B cell (primary cell): ENCODE measurements around the gene TANGO6. TPM values are rescaled to one million over a fixed set of nuclear protein-coding genes. Genes with fewer than 3 reads are reported as not detected.

Experiments
- ATAC-seq: fragments of 200-7000 bp; cut with Tn5 transposase; one replicate; pipeline ENCODE4 v1.10.0; 2021; ENCODE audit warnings: low read depth, mild to moderate bottlenecking, moderate number of reproducible peaks, moderate library complexity
- CTCF ChIA-PET: fragments of 350-600 bp; sonication (Branson Sonifier 250); formaldehyde crosslinking; loops from one replicate; lab custom pipeline; 2021; ENCODE audit warnings: antibody characterized with exemption, inconsistent platforms; lab: Charles Lee
- POLR2A ChIA-PET: fragments of 350-600 bp; sonication (Branson Sonifier 250); formaldehyde crosslinking; loops from one replicate; lab custom pipeline; 2021; ENCODE audit warnings: antibody characterized with exemption; lab: Charles Lee
- DNase-seq: peaks from one replicate; pipeline ENCODE4 v3.0.0; 2013
- H2AFZ ChIP-seq: 2 replicates; pipeline ENCODE4 v1.6.1; 2012; ENCODE audit warnings: mild to moderate bottlenecking, low read depth, low read length; ENCODE audit not compliant: insufficient read depth, poor library complexity, severe bottlenecking
- H3K27ac ChIP-seq, 2 donors: 1 replicate in 1 of 2; 2 replicates in 1 of 2; pipeline ENCODE4 v1.5.1; 2012 to 2013; ENCODE audit warnings: low read length in 2 of 2, mild to moderate bottlenecking in 2 of 2, moderate library complexity in 1 of 2
- H3K27me3 ChIP-seq, 4 experiments: fragments of 200-600 bp in 1 of 4; sonication (generic) in 1 of 4; replicated peaks in 1 of 4; 1 replicate in 2 of 4; 2 replicates in 2 of 4; pipeline versions ENCODE4 v1.6.1 to v1.7.0; 2013 to 2016; ENCODE audit warnings: low read length in 3 of 4, mild to moderate bottlenecking in 2 of 4, mixed read lengths in 1 of 4, moderate library complexity in 1 of 4; ENCODE audit not compliant: insufficient read depth in 4 of 4, control insufficient read depth in 3 of 4; ENCODE audit errors: control extremely low read depth in 1 of 4
- H3K36me3 ChIP-seq, 2 experiments: replicated peaks in 1 of 2; 1 replicate in 1 of 2; 2 replicates in 1 of 2; pipeline versions ENCODE4 v1.6.1 to v1.7.1; 2013; ENCODE audit warnings: low read length in 1 of 2; ENCODE audit not compliant: insufficient read depth in 2 of 2, control insufficient read depth in 1 of 2; ENCODE audit errors: control extremely low read depth in 1 of 2, extremely low read depth in 1 of 2
- H3K4me1 ChIP-seq, 2 donors: fragments of 200-600 bp in 1 of 2; sonication (generic) in 1 of 2; 1 replicate in 1 of 2; 2 replicates in 1 of 2; pipeline versions ENCODE4 v1.5.1 to v1.6.1; 2013 to 2017; ENCODE audit warnings: low read length in 2 of 2; ENCODE audit not compliant: control insufficient read depth in 2 of 2, insufficient read depth in 2 of 2
- H3K4me2 ChIP-seq: replicated peaks from 2 replicates; pipeline ENCODE3; 2012; ENCODE audit warnings: mild to moderate bottlenecking, low read depth, low read length; ENCODE audit not compliant: poor library complexity, severe bottlenecking
- H3K4me3 ChIP-seq, 5 experiments: fragments of 200-600 bp in 1 of 5; sonication (generic) in 1 of 5; 1 replicate in 3 of 5; 2 replicates in 2 of 5; pipeline versions ENCODE4 v1.5.1 to v1.7.0; 2011 to 2016; ENCODE audit warnings: low read length in 4 of 5, mild to moderate bottlenecking in 4 of 5, low read depth in 2 of 5, control low read depth in 1 of 5, moderate library complexity in 1 of 5; ENCODE audit not compliant: insufficient read depth in 1 of 5; ENCODE audit errors: control extremely low read depth in 1 of 5, extremely low read depth in 1 of 5
- H3K79me2 ChIP-seq: fragments of 200-600 bp; sonication (generic); one replicate; pipeline ENCODE4 v1.6.0; 2016; ENCODE audit warnings: low read length; ENCODE audit not compliant: control insufficient read depth, insufficient read depth
- H3K9ac ChIP-seq: fragments of 200-600 bp; sonication (generic); 2 replicates; pipeline ENCODE4 v1.6.1; 2017; ENCODE audit warnings: mild to moderate bottlenecking, low read length, moderate library complexity
- H3K9me3 ChIP-seq, 3 donors: one replicate each; pipeline versions ENCODE4 v1.6.1 to v1.7.1; 2013; ENCODE audit warnings: low read length in 2 of 3; ENCODE audit not compliant: control insufficient read depth in 2 of 3, insufficient read depth in 1 of 3; ENCODE audit errors: control extremely low read depth in 1 of 3
- H4K20me1 ChIP-seq: 2 replicates; pipeline ENCODE4 v1.6.0; 2012; ENCODE audit warnings: mild to moderate bottlenecking, low read length; ENCODE audit not compliant: insufficient read depth, control insufficient read depth, poor library complexity, severe bottlenecking
- H3K27ac Mint-ChIP-seq: one replicate; pipeline ENCODE4 v1.8.0; 2021; ENCODE audit warnings: mixed read lengths
- H3K27me3 Mint-ChIP-seq: one replicate; pipeline ENCODE4 v1.8.0; 2021; ENCODE audit warnings: mixed read lengths
- H3K4me1 Mint-ChIP-seq: one replicate; pipeline ENCODE4 v1.8.0; 2021; ENCODE audit warnings: mixed read lengths
- H3K4me3 Mint-ChIP-seq: one replicate; pipeline ENCODE4 v1.8.0; 2021; ENCODE audit warnings: mixed read lengths
- H3K9me3 Mint-ChIP-seq: one replicate; pipeline ENCODE4 v1.8.0; 2022; ENCODE audit warnings: mixed read lengths; ENCODE audit not compliant: insufficient read depth
- EZH2 ChIP-seq: IDR thresholded peaks from 2 replicates; pipeline ENCODE4 v1.6.1; 2012; ENCODE audit warnings: borderline replicate concordance, low read depth, mild to moderate bottlenecking, moderate library complexity, low read length; ENCODE audit not compliant: insufficient read depth, poor library complexity, severe bottlenecking
- WGBS: methylation state at CpG from one replicate; pipeline ENCODE4 v1.1.5; 2013; ENCODE audit warnings: missing lambda C conversion rate; ENCODE audit not compliant: insufficient coverage; 5-methylcytosine and 5-hydroxymethylcytosine counted together
- intact Hi-C: fragments of 100-400 bp; cut with micrococcal nuclease; formaldehyde crosslinking; loops from one replicate; pipeline ENCODE4 v1.10.0; 2022
- polyA plus RNA-seq: library from polyadenylated mRNA; depleted of rRNA; stranded (reverse); fragments of >200 nt; gene quantifications from 2 replicates; pipeline ENCODE4 v1.2.3, GENCODE V29; 2012
- total RNA-seq, 2 donors: library from RNA; stranded (reverse); fragments of 120-200 nt in 1 of 2; gene quantifications; 1 replicate in 1 of 2; 2 replicates in 1 of 2; pipeline versions ENCODE4 v1.2.3 to v1.2.4, GENCODE V29; 2013 to 2022
- TF ChIP-seq, protein P1 (sequence below): fragments of 200-600 bp; IDR thresholded peaks from one replicate; pipeline ENCODE4 v1.8.0; 2022; ENCODE audit warnings: antibody characterized with exemption, mild to moderate bottlenecking

The TANGO6 gene
- total and polyA plus RNA-seq, 2 donors (not counting 1 experiment from before 2014, with no cell fraction given): 8.0 to 42.8 TPM

DNA sequence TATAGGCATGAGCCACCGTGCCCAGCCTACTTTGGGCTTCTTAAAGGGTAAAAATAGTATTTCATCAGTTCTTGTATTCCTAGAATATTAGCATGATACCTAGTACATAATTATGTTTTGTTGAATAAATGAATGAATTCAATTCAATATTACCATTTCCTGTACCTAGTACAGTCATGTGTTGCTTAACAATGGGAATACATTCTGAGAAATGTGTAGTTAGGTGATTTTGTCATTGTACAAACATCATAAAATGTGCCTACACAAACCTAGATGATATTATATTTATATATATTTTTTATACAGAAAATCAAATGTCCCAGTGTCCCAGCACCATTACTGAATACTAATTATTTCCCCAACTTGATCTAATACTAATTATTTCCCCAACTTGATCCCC, 176.5 kb downstream of the TANGO6 start:
- DNase-seq: no peak
- Mint-ChIP-seq H3K27ac (no peak overlapping the region), H3K4me1 (no peaks in the 10 kb centered on the region), H3K4me3 (no peak overlapping the region), H3K9me3 (no peaks in the 10 kb centered on the region), H3K27me3 (no peaks in the 10 kb centered on the region)
- no peaks in the 10 kb centered on the region for H3K9me3 ChIP-seq
- no peak overlapping the region for H3K4me2 ChIP-seq
- no peaks in the 10 kb centered on the region for H4K20me1 ChIP-seq
- peaks cover 2 to 9% of the 10 kb centered on the region in 2 experiments for H3K36me3 ChIP-seq
- H2AFZ ChIP-seq: no peak overlapping the region
- TF ChIP-seq, protein P1, sequence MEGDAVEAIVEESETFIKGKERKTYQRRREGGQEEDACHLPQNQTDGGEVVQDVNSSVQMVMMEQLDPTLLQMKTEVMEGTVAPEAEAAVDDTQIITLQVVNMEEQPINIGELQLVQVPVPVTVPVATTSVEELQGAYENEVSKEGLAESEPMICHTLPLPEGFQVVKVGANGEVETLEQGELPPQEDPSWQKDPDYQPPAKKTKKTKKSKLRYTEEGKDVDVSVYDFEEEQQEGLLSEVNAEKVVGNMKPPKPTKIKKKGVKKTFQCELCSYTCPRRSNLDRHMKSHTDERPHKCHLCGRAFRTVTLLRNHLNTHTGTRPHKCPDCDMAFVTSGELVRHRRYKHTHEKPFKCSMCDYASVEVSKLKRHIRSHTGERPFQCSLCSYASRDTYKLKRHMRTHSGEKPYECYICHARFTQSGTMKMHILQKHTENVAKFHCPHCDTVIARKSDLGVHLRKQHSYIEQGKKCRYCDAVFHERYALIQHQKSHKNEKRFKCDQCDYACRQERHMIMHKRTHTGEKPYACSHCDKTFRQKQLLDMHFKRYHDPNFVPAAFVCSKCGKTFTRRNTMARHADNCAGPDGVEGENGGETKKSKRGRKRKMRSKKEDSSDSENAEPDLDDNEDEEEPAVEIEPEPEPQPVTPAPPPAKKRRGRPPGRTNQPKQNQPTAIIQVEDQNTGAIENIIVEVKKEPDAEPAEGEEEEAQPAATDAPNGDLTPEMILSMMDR: no peak
- no peak for TF ChIP-seq EZH2
- no peak overlapping the region for H3K27ac ChIP-seq
- H3K9ac ChIP-seq: no peak overlapping the region
- ChIA-PET POLR2A (no interaction called here), CTCF (no interaction called here)
- H3K27me3 ChIP-seq: no peaks in the 10 kb centered on the region
- no peak overlapping the region for H3K4me3 ChIP-seq
- no CpG with 5 or more reads among the region's 1 CpG for WGBS
- no peak for ATAC-seq
- no peaks in the 10 kb centered on the region for H3K4me1 ChIP-seq
- intact Hi-C loops: no loop called here
- no peaks in the 10 kb centered on the region for H3K79me2 ChIP-seq

DNA sequence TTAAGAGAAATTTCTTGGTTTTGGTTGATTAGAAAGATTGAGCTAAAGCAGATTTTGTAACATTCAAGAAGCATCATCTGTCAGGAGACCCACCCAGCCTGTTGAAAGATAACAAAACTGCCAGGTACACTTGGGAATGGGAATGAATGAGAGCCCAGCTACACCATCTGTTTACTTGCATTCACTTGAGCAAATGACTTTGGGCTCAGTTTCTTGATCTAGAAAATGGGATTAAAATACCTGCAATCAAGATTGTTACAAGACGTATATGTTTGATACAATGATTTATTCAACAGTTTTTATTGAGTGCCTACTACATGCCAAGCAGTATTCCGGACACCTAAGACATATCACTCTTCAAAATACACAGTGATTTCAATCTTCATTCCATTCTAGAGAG, 185.8 kb downstream of the TANGO6 start:
- H4K20me1 ChIP-seq: no peaks in the 10 kb centered on the region
- peaks cover 5 to 19% of the 10 kb centered on the region in 2 experiments for H3K36me3 ChIP-seq
- no peak overlapping the region for H3K27ac ChIP-seq
- intact Hi-C loops: no loop called here
- no peaks in the 10 kb centered on the region for H3K79me2 ChIP-seq
- Mint-ChIP-seq H3K4me1 (no peaks in the 10 kb centered on the region), H3K27me3 (no peaks in the 10 kb centered on the region), H3K9me3 (no peaks in the 10 kb centered on the region), H3K4me3 (no peak overlapping the region), H3K27ac (no peak overlapping the region)
- H2AFZ ChIP-seq: no peak overlapping the region
- no peak overlapping the region for H3K9ac ChIP-seq
- ChIA-PET POLR2A (no interaction called here), CTCF (no interaction called here)
- H3K27me3 ChIP-seq: no peaks in the 10 kb centered on the region
- no peak for DNase-seq
- TF ChIP-seq, protein P1: no peak
- H3K4me1 ChIP-seq: no peaks in the 10 kb centered on the region
- H3K9me3 ChIP-seq: no peaks in the 10 kb centered on the region
- WGBS: no CpG with 5 or more reads among the region's 2 CpGs
- no peak overlapping the region for H3K4me3 ChIP-seq
- H3K4me2 ChIP-seq: no peak overlapping the region
- ATAC-seq: no peak
